Brain microvascular endothelial cell (primary cell): ENCODE data around the gene OPN5.

Experiments used
- DNase-seq: peaks from one replicate; pipeline ENCODE4 v3.0.0-alpha.2; 2020
- H3K27ac ChIP-seq: fragments of 250-450 bp; sonication (Bioruptor Pico); 2 replicates; pipeline ENCODE4 v1.5.1; 2020; ENCODE audit warnings: mild to moderate bottlenecking, moderate library complexity
- H3K27me3 ChIP-seq: fragments of 250-450 bp; sonication (Bioruptor Pico); replicated peaks from 2 replicates; pipeline ENCODE4 v1.5.1; 2020; ENCODE audit warnings: mild to moderate bottlenecking
- H3K36me3 ChIP-seq: fragments of 250-450 bp; sonication (Bioruptor Pico); replicated peaks from 2 replicates; pipeline ENCODE4 v1.5.1; 2020; ENCODE audit warnings: mild to moderate bottlenecking
- H3K4me3 ChIP-seq: 2 replicates; pipeline ENCODE4 v1.5.1; 2011; ENCODE audit warnings: low read depth, mild to moderate bottlenecking, control low read depth, low read length, moderate library complexity
- CTCF ChIP-seq: IDR thresholded peaks from 2 replicates; pipeline ENCODE4 v1.5.1; 2011; ENCODE audit warnings: low read depth, mild to moderate bottlenecking, moderate library complexity, low read length, control low read depth, inconsistent platforms; ENCODE audit errors: missing control alignments
- in situ Hi-C: cut with HindIII; loops from 2 replicates; pipeline ENCODE4 v1.10.0; 2017; ENCODE audit warnings: low sequenced_read_pairs, low pct_ligation_motif_present

The OPN5 gene

GRCh38 chr6:47834196-47834595, 52.4 kb downstream of the OPN5 start:
- Histone ChIP-seq H3K27ac (no peak overlapping the region), H3K36me3 (no peaks in the 10 kb centered on the region), H3K4me3 (no peak overlapping the region), H3K27me3 (no peaks in the 10 kb centered on the region)
- no peak for DNase-seq
- no peak for TF ChIP-seq CTCF
- in situ Hi-C loops: no loop called here

GRCh38 chr6:47836046-47836445, 54.2 kb downstream of the OPN5 start:
- Histone ChIP-seq H3K27ac (no peak overlapping the region), H3K36me3 (no peaks in the 10 kb centered on the region), H3K27me3 (no peaks in the 10 kb centered on the region), H3K4me3 (no peak overlapping the region)
- TF ChIP-seq CTCF: no peak
- no peak for DNase-seq
- in situ Hi-C loops: no loop called here

- H3K36me3 ChIP-seq: no peaks in the 10 kb centered on the region
- in situ Hi-C loops: no loop called here
Observed at GRCh38 chr6:47836639-47837038, 54.8 kb downstream of the OPN5 start.

GRCh38 chr6:47839645-47840044, 57.8 kb downstream of the OPN5 start:
- in situ Hi-C loops: no loop called here
- Histone ChIP-seq H3K27me3 (no peaks in the 10 kb centered on the region), H3K4me3 (no peak overlapping the region), H3K27ac (no peak overlapping the region), H3K36me3 (no peaks in the 10 kb centered on the region)
- no peak for TF ChIP-seq CTCF
- DNase-seq: no peak

More at GRCh38 chr6:47836639-47837038, 54.8 kb downstream of the OPN5 start:
- no peak for TF ChIP-seq CTCF
- Histone ChIP-seq H3K27me3 (no peaks in the 10 kb centered on the region), H3K4me3 (no peak overlapping the region), H3K27ac (no peak overlapping the region)
- no peak for DNase-seq

GRCh38 chr6:47844881-47845280, 63.0 kb downstream of the OPN5 start:
- Histone ChIP-seq H3K4me3 (no peak overlapping the region), H3K27ac (no peak overlapping the region), H3K27me3 (no peaks in the 10 kb centered on the region), H3K36me3 (no peaks in the 10 kb centered on the region)
- no peak for TF ChIP-seq CTCF
- in situ Hi-C loops: no loop called here
- DNase-seq: no peak

GRCh38 chr6:47846752-47847151, 64.9 kb downstream of the OPN5 start:
- Histone ChIP-seq H3K27ac (no peak overlapping the region), H3K4me3 (no peak overlapping the region), H3K36me3 (no peaks in the 10 kb centered on the region), H3K27me3 (no peaks in the 10 kb centered on the region)
- no peak for TF ChIP-seq CTCF
- in situ Hi-C loops: no loop called here
- DNase-seq: no peak
